MCF 10A (cell line): ENCODE measurements around the gene FANCC. TPM values are rescaled to one million over a fixed set of nuclear protein-coding genes. Genes with fewer than 3 reads are reported as not detected.

ENCODE experiments used
- BruUV-seq: library from RNA; stranded (reverse); fragments of 400-500 nt; replicated peaks from 2 replicates; lab custom pipeline; 2021; lab: Mats Ljungman, UMichigan
- CTCF ChIA-PET: fragments of 300-600 bp; sonication (Branson Sonifier 250); formaldehyde crosslinking; extraction: SDS; loops from one replicate; lab custom pipeline; 2021; ENCODE audit warnings: antibody characterized with exemption, inconsistent platforms; lab: Yijun Ruan, JAX
- POLR2A ChIA-PET: fragments of 300-600, 350-650 bp; sonication (Branson Sonifier 250); formaldehyde crosslinking; extraction: SDS; loops from one replicate; lab custom pipeline; 2020; ENCODE audit warnings: antibody characterized with exemption, inconsistent platforms; lab: Yijun Ruan, JAX
- DNase-seq: peaks from one replicate; pipeline ENCODE4 v3.0.0-alpha.2; 2018; ENCODE audit not compliant: unreplicated experiment
- H3K27ac Mint-ChIP-seq: one replicate; pipeline ENCODE4 v1.8.0; 2022; ENCODE audit warnings: mild to moderate bottlenecking, low read depth, mixed read lengths; ENCODE audit not compliant: unreplicated experiment
- H3K27me3 Mint-ChIP-seq: one replicate; pipeline ENCODE4 v1.8.0; 2022; ENCODE audit warnings: mixed read lengths; ENCODE audit not compliant: insufficient read depth, unreplicated experiment
- H3K36me3 Mint-ChIP-seq: one replicate; pipeline ENCODE4 v1.8.0; 2022; ENCODE audit warnings: mild to moderate bottlenecking, moderate library complexity, mixed read lengths; ENCODE audit not compliant: insufficient read depth, unreplicated experiment
- H3K4me1 Mint-ChIP-seq: one replicate; pipeline ENCODE4 v1.8.0; 2022; ENCODE audit warnings: mixed read lengths; ENCODE audit not compliant: insufficient read depth, unreplicated experiment
- H3K4me3 Mint-ChIP-seq: one replicate; pipeline ENCODE4 v1.8.0; 2022; ENCODE audit warnings: mild to moderate bottlenecking, moderate library complexity, mixed read lengths; ENCODE audit not compliant: unreplicated experiment
- H3K9me3 Mint-ChIP-seq: one replicate; pipeline ENCODE4 v1.8.0; 2022; ENCODE audit warnings: mixed read lengths; ENCODE audit not compliant: unreplicated experiment
- intact Hi-C: fragments of 100-400 bp; cut with micrococcal nuclease; formaldehyde crosslinking; loops from 2 replicates; pipeline ENCODE4 v1.14.1; 2022
- total RNA-seq: library from RNA; stranded (reverse); gene quantifications from 2 replicates; pipeline ENCODE4 v1.2.3, GENCODE V29; 2022
- TF ChIP-seq, protein P1 (sequence below): fragments of 200-600 bp; IDR thresholded peaks from one replicate; pipeline ENCODE4 v1.8.0; 2022; ENCODE audit warnings: antibody characterized with exemption, mild to moderate bottlenecking; ENCODE audit not compliant: unreplicated experiment

Gene FANCC
- total RNA-seq, 1 experiment from 2014 or later: 12.1 TPM

GRCh38 chr9:95143591-95144561 is 173.6 kb downstream of the FANCC start:
- Mint-ChIP-seq H3K27ac (no peak overlapping the region), H3K9me3 (no peaks in the 10 kb centered on the region), H3K4me3 (no peak overlapping the region), H3K4me1 (no peaks in the 10 kb centered on the region), H3K36me3 (peaks cover 5% of the 10 kb centered on the region), H3K27me3 (no peaks in the 10 kb centered on the region)
- POLR2A ChIA-PET: interaction anchor here (1.1 kb wide), 1 partner anchor 9 kb away, joined by 4 read pairs; no protein-coding TSS in a partner anchor
- BruUV-seq: no TSS peak
- CTCF ChIA-PET: interaction anchor here (1.3 to 2.4 kb wide), 4 partner anchors 12 to 16 kb away, joined by 7 to 14 read pairs (median 8); no protein-coding TSS in a partner anchor
- intact Hi-C loops: no loop called here
- TF ChIP-seq, protein P1, sequence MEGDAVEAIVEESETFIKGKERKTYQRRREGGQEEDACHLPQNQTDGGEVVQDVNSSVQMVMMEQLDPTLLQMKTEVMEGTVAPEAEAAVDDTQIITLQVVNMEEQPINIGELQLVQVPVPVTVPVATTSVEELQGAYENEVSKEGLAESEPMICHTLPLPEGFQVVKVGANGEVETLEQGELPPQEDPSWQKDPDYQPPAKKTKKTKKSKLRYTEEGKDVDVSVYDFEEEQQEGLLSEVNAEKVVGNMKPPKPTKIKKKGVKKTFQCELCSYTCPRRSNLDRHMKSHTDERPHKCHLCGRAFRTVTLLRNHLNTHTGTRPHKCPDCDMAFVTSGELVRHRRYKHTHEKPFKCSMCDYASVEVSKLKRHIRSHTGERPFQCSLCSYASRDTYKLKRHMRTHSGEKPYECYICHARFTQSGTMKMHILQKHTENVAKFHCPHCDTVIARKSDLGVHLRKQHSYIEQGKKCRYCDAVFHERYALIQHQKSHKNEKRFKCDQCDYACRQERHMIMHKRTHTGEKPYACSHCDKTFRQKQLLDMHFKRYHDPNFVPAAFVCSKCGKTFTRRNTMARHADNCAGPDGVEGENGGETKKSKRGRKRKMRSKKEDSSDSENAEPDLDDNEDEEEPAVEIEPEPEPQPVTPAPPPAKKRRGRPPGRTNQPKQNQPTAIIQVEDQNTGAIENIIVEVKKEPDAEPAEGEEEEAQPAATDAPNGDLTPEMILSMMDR: no peak
- DNase-seq: no peak

GRCh38 chr9:95142728-95143127 is 174.8 kb downstream of the FANCC start:
- H3K36me3 Mint-ChIP-seq: peaks cover 5% of the 10 kb centered on the region
- BruUV-seq: no TSS peak
- no peak overlapping the region for H3K4me3 Mint-ChIP-seq
- no peak overlapping the region for H3K27ac Mint-ChIP-seq
- CTCF ChIA-PET: interaction anchor here (1.5 to 2.4 kb wide), 4 partner anchors 11 to 461 kb away, joined by 8 to 14 read pairs (median 10); no protein-coding TSS in a partner anchor
- H3K27me3 Mint-ChIP-seq: no peaks in the 10 kb centered on the region
- no peak for DNase-seq
- POLR2A ChIA-PET: interaction anchor here (0.6 kb wide), 1 partner anchor 15 kb away, joined by 3 read pairs; no protein-coding TSS in a partner anchor
- TF ChIP-seq, protein P1: no peak
- H3K4me1 Mint-ChIP-seq: no peaks in the 10 kb centered on the region
- intact Hi-C loops: no loop called here
- H3K9me3 Mint-ChIP-seq: no peaks in the 10 kb centered on the region

GRCh38 chr9:95142315-95142714 is 175.2 kb downstream of the FANCC start:
- no peaks in the 10 kb centered on the region for H3K27me3 Mint-ChIP-seq
- no TSS peak for BruUV-seq
- peaks cover 5% of the 10 kb centered on the region for H3K36me3 Mint-ChIP-seq
- H3K4me3 Mint-ChIP-seq: no peak overlapping the region
- no peak for DNase-seq
- TF ChIP-seq, protein P1: no peak
- no peak overlapping the region for H3K27ac Mint-ChIP-seq
- no peaks in the 10 kb centered on the region for H3K4me1 Mint-ChIP-seq
- intact Hi-C loops: no loop called here
- no peaks in the 10 kb centered on the region for H3K9me3 Mint-ChIP-seq
- POLR2A ChIA-PET: no interaction called here
- CTCF ChIA-PET: interaction anchor here (1.5 to 2.4 kb wide), 4 partner anchors 11 to 461 kb away, joined by 8 to 14 read pairs (median 10); no protein-coding TSS in a partner anchor

- H3K4me1 Mint-ChIP-seq: no peaks in the 10 kb centered on the region
Observed at GRCh38 chr9:95140821-95141220, 176.7 kb downstream of the FANCC start.

More at GRCh38 chr9:95140821-95141220, 176.7 kb downstream of the FANCC start:
- intact Hi-C loops: no loop called here
- POLR2A ChIA-PET: interaction anchor here (0.8 kb wide), 1 partner anchor 375 kb away, joined by 4 read pairs; no protein-coding TSS in a partner anchor
- no peaks in the 10 kb centered on the region for H3K27me3 Mint-ChIP-seq
- no peaks in the 10 kb centered on the region for H3K9me3 Mint-ChIP-seq
- BruUV-seq: no TSS peak
- CTCF ChIA-PET: interaction anchor here (1.9 kb wide), 1 partner anchor 13 kb away, joined by 7 read pairs; no protein-coding TSS in a partner anchor
- no peak for DNase-seq
- no peak overlapping the region for H3K27ac Mint-ChIP-seq
- TF ChIP-seq, protein P1: no peak
- H3K36me3 Mint-ChIP-seq: no peaks in the 10 kb centered on the region
- no peak overlapping the region for H3K4me3 Mint-ChIP-seq
